WERI-Rb-1 (cell line): ENCODE data around the gene CCDC66.
"Not testable (repeated sequence)": the region's sequence is repeated elsewhere in the genome, so short reads cannot be mapped to it uniquely, and the experiment has no call there.

Experiments
- DNase-seq: peaks from one replicate; pipeline ENCODE4 v3.0.0-alpha.2; 2020
- H3K27ac ChIP-seq: fragments of 250-450 bp; sonication (Bioruptor Pico); 2 replicates; pipeline ENCODE4 v1.5.1; 2020; ENCODE audit warnings: mild to moderate bottlenecking, moderate library complexity
- H3K27me3 ChIP-seq: fragments of 250-450 bp; sonication (Bioruptor Pico); 2 replicates; pipeline ENCODE4 v1.5.1; 2021; ENCODE audit warnings: mild to moderate bottlenecking, low read depth, moderate library complexity; ENCODE audit not compliant: insufficient read depth, severe bottlenecking
- H3K36me3 ChIP-seq: fragments of 250-450 bp; sonication (Bioruptor Pico); 2 replicates; pipeline ENCODE4 v1.5.1; 2020; ENCODE audit warnings: mild to moderate bottlenecking, moderate library complexity
- H3K4me3 ChIP-seq: 2 replicates; pipeline ENCODE4 v1.5.1; 2011; ENCODE audit warnings: low read depth, mild to moderate bottlenecking, control low read depth, low read length
- H3K9me3 ChIP-seq: fragments of 250-450 bp; sonication (Bioruptor Pico); 2 replicates; pipeline ENCODE4 v1.5.1; 2021; ENCODE audit warnings: mild to moderate bottlenecking, moderate library complexity; ENCODE audit not compliant: severe bottlenecking
- TF ChIP-seq, protein P1 (sequence below): IDR thresholded peaks from 2 replicates; pipeline ENCODE4 v1.5.1; 2011; ENCODE audit warnings: low read depth, mild to moderate bottlenecking, control low read depth, inconsistent platforms, low read length

The CCDC66 gene

DNA sequence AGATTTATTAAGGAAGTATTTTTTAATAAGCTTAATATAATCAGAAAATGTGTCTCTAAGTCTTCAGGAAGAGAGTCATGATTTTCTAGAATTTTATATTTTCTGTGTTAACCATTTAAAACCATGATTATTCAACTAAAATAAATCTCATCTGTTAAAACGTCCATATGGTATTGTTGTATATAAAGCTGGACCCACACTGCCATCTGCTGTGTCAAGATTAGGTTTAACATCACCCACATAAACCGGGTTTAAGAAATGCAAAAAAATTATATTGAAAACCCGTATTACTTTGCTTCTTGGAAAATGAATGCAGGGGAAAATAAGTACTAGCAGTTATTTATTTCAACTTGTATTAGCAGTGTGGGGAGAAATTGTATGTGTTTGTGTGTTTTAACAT is 9.5 kb upstream of the CCDC66 start:
- Histone ChIP-seq H3K36me3 (no peaks in the 10 kb centered on the region), H3K27ac (no peak overlapping the region), H3K9me3 (no peaks in the 10 kb centered on the region), H3K27me3 (no peaks in the 10 kb centered on the region), H3K4me3 (no peak overlapping the region)
- no peak for DNase-seq
- TF ChIP-seq, protein P1, sequence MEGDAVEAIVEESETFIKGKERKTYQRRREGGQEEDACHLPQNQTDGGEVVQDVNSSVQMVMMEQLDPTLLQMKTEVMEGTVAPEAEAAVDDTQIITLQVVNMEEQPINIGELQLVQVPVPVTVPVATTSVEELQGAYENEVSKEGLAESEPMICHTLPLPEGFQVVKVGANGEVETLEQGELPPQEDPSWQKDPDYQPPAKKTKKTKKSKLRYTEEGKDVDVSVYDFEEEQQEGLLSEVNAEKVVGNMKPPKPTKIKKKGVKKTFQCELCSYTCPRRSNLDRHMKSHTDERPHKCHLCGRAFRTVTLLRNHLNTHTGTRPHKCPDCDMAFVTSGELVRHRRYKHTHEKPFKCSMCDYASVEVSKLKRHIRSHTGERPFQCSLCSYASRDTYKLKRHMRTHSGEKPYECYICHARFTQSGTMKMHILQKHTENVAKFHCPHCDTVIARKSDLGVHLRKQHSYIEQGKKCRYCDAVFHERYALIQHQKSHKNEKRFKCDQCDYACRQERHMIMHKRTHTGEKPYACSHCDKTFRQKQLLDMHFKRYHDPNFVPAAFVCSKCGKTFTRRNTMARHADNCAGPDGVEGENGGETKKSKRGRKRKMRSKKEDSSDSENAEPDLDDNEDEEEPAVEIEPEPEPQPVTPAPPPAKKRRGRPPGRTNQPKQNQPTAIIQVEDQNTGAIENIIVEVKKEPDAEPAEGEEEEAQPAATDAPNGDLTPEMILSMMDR, result peak; percentile 4; the same call in 1 of the 2 replicates

DNA sequence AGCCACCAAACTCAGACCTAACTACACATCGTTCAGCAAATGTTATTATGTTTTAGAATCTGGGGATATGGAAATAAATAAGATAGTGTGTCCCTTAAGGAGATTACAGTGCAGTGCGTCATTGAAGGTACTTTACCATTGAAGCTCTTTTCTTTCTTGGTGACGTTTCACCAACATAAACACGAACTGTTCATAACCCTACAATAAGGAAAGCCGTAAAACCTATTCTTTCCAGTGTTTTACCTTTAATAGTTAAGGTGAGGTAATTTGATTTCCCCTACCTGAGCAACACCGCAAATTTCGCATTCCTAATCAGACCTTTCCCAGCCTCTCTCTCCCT is 826 bp downstream of the CCDC66 start:
- peaks cover 28% of the 10 kb centered on the region for H3K36me3 ChIP-seq
- no peak overlapping the region for H3K27ac ChIP-seq
- peak overlapping the region; percentile 88 for H3K4me3 ChIP-seq
- no peaks in the 10 kb centered on the region for H3K27me3 ChIP-seq
- TF ChIP-seq, protein P1, result no peak
- no peak for DNase-seq
- H3K9me3 ChIP-seq, result no peaks in the 10 kb centered on the region

DNA sequence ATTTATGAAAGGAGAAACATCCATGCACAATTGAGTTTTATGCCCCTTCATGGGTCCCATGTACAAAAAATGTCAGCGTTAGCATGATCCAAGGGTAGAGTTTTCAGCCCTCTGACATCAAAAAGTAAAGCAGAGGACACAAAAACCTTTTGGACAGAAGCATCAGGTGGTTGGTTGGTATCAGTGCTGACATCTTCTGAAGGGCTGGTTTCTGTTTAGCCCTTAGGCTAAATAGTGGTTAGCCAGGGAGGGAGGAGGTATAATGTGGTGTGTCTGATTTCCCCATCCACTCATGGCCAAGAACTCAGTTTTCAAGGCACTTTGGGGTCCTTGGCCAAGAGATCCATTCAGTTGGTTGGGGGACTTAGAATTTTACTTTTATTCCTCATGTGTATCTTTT is 16.5 kb downstream of the CCDC66 start:
- H3K27ac ChIP-seq, result no peak overlapping the region
- no peaks in the 10 kb centered on the region for H3K9me3 ChIP-seq
- TF ChIP-seq, protein P1, result no peak
- H3K4me3 ChIP-seq, result no peak overlapping the region
- DNase-seq, result no peak
- no peaks in the 10 kb centered on the region for H3K27me3 ChIP-seq
- peaks cover 33% of the 10 kb centered on the region for H3K36me3 ChIP-seq

DNA sequence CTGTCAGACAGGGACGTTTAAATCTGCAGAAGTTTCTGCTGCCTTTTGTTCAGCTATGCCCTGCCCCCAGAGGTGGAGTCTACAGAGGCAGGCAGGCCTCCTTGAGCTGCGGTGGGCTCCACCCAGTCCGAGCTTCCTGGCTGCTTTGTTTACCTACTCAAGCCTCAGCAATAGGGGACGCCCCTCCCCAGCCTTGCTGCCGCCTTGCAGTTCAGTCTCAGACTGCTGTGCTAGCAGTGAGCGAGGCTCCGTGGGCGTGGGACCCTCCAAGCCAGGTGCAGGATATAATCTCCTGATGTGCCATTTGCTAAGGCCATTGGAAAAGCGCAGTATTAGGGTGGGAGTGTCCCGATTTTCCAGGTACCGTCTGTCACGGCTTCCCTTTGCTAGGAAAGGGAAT is 25.0 kb downstream of the CCDC66 start:
- DNase-seq, H3K4me3 ChIP-seq, H3K27me3 ChIP-seq, H3K27ac ChIP-seq, H3K36me3 ChIP-seq, H3K9me3 ChIP-seq: not testable (repeated sequence)

DNA sequence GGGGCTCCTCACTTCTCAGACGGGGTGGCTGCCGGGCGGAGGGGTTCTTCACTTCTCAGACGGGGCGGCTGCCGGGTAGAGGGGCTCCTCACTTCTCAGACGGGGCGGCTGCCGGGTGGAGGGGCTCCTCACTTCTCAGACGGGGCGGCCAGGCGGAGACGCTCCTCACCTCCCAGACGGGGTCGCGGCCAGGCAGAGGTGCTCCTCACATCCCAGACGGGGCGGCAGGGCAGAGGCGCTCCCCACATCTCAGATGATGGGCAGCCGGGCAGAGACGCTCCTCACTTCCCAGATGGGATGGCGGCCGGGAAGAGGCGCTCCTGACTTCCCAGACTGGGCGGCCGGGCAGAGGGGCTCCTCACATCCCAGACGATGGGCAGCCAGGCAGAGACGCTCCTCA is 27.3 kb downstream of the CCDC66 start:
- not testable (repeated sequence) for H3K27me3 ChIP-seq, H3K27ac ChIP-seq, H3K36me3 ChIP-seq, DNase-seq, H3K9me3 ChIP-seq, H3K4me3 ChIP-seq

DNA sequence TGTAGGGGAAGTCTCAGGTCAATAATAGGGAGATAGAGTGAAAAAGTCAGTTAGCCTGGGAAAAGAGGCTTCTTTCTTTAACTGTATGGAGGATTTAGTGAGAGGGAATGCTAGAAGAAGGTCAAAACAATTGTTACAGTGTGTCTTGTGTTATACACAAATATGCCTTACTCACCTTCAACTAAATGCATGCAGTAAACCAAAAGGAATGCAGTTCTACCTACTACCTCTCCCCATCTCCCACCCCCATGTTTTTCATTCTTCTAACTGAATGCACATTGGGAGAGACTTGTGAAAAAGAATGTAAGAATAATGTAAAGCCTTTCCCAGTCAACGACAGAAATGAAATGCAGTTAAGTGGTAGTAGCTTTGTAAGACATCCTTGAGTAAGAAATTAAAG is 33.8 kb downstream of the CCDC66 start:
- Histone ChIP-seq H3K4me3 (no peak overlapping the region), H3K27ac (no peak overlapping the region), H3K27me3 (no peaks in the 10 kb centered on the region), H3K36me3 (peaks cover 12% of the 10 kb centered on the region; the same call in 1 of the 2 replicates), H3K9me3 (no peaks in the 10 kb centered on the region)
- no peak for DNase-seq
- TF ChIP-seq, protein P1, result no peak

DNA sequence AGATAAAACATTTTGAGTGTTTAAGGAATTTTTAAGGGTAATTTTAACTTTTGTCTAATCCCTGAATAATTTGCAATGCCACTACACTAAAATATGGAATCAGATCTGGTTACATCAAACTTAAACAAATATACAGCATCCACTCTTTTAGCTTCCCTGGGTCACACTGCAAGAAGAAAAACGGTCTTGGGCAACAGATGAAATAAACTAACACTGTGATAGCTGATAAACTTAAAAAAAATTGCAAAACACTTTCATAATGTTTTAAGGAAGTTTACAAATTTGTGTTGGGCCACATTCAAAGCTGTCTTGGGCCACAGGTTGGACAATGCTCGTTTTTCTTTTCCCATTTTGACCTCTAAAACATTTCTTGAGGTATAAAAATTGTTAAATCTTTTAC is 34.3 kb downstream of the CCDC66 start:
- TF ChIP-seq, protein P1, result no peak
- Histone ChIP-seq H3K27ac (no peak overlapping the region), H3K9me3 (no peaks in the 10 kb centered on the region), H3K27me3 (no peaks in the 10 kb centered on the region), H3K36me3 (peaks cover 12% of the 10 kb centered on the region; the same call in 1 of the 2 replicates), H3K4me3 (no peak overlapping the region)
- DNase-seq, result no peak
